NCI-H2029 (cell line): Measurements from ENCODE around the gene EPAS1.

Source experiments
- DNase-seq: peaks from one replicate; lab custom pipeline; 2025; lab: John Stamatoyannopoulos, UW

EPAS1 gene

DNA sequence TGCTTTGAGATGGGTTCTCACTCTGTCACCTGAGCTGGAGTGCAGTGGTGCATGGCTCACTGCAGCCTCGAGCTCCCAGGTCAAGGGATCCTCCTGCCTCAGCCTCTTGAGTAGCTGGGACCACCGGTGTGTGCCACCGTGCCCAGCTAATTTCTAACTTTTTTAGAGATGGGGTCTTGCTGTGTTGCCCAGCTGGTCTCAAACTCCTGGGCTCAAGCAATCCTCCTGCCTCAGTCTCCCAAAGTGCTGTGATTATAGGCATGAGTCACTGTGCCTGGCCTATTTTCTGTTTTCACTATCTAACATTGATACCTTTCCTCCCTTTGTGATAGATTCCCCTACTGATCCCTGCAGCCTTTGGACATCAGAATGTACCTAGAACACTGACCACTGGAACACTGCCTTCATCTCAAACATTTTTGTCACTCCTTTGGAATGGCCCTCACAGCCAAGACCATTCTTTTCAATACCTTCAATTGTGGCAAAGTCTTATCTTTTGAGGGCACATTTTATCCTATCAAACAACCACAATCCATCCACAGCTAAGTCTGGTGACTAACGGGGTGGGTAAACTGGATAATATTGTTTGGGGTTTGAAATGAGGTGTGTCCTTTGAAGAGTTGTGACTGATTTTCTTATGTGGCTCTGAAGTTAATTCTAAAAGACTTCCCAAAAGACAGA is 43.7 kb downstream of the EPAS1 start:
- DNase-seq: no peak

DNA sequence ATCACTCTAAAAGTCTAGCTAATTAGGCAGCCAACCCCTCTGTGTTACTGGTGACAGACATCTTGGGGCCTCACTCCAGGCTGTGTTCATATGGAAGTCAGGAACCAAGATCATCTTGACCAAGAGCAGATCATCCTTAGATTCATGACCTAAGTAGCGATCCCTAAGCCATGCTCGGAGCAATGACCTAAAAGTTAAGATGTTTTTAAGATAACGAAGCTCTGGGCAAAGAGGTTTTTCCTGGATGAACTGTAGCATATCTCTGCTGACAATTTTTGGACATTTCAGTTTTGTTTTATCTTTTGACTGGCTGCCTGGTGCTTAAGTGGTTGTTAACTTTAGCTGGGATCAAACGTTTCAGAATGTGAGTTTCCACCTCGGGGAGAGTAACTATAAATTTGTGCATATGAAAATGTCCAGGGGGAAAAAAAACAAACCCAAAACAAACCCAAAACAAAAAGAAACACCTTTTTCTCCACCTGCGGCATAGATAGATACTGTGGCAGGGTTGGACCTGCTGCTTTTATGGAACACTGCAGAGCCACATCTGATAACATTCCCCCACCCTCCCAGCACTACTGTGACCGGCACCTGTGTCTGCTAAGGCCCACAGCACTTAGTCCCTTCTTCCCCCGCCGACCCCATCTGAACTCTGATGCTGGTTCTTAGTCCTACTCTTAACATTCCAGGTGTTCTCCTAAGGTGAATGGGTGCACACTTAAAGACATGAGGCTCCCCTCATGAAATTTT is 45.5 kb downstream of the EPAS1 start:
- DNase-seq: no peak

DNA sequence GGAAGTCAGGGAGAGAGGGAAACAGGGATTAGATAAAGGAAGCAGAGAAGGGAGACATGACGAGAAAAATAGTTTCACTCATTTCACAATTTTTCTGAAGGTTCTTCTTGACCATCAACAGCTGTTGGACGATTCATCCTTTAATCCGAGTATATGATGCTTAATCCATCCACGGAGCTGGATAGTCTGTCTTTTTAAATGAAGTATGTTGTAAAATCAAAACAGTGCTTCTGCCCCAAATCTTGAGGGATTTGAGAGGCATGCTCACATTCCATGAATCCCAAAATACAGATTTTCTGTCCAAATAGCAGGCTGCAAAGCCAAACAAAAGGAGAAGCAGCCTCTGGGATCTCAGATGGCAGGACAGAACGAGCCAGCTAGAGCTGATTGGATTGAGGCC is 47.5 kb downstream of the EPAS1 start:
- DNase-seq: no peak

DNA sequence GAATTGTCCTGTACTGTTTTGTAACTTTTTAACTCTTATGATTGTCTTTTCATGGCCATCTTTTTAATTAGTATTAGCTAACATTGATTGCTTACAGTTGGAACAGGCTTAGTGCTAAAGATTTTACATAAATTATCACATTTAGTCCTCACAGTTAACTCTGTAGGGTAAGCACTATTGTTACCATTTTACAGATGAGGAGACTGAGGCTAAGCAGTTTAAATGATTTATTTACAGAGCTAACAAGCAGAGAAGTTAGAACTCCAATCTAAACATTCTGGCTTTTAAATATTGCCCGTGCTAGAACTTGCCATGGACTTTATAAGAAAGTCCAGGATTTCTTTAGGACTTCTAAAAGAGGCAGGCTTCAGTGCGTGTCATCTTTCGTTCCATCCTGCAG is 48.6 kb downstream of the EPAS1 start:
- DNase-seq: no peak

DNA sequence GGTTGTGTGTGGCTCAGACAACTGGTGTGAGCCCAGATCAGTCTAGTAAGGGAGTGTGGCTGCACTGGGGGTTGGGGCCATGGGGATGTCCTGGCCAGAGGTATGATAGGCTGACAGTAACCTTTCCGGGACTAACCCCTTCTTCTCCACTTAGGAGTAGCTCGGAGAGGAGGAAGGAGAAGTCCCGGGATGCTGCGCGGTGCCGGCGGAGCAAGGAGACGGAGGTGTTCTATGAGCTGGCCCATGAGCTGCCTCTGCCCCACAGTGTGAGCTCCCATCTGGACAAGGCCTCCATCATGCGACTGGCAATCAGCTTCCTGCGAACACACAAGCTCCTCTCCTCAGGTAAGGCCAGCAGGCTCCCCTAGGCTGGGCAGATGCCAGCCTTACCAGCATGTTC is 49.5 kb downstream of the EPAS1 start:
- DNase-seq: no peak

DNA sequence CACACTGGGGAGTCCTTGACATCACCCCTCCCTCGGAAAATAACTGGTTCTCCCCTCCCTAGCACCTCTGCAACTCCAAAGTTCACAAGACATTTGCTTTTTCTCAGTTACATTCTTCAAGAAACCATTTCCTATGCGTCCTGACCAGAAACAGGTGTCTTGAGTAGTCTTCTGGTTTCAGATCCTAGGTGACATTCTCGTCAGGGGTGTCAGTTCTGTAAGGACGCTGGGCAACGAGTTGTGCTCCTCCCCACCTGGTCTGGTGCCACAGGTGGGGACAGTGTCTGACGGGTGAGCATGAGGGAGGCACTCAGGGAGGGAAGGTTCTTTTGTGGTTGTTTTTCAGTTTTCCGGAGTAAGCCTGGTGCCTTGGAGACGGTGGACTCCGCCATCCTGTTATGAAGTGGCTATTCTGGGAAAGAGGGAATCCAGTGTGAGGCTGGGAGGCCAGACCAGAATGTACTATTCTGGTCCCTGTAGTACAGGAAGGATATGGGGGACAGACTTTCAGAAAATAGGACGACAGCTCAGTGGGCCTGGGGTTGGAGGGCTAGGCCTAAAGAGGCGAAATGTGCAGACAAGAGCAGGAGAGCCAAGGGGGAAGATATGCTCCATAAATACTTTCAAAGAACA is 50.6 kb downstream of the EPAS1 start:
- no peak for DNase-seq

DNA sequence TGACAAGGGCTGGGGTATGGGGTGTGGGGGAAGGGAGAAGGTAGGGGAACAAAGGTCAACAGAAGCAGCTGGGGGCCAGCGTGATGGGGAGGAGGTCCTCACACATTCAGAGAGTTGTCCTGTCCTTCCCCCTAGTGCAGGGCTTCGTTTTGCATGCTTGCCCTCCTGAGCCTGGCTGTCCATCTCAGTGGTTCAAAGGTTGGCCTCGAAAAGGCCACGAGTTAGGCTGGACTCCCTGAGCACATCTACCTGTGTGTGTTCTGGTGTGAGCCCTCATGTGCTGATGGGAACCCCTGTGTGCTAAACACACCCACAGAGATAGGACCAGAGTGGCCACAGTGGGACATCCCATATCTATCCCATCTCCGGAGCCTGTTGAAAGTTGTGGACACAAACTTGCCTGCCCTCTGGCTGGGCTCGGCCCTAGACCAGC is 51.9 kb downstream of the EPAS1 start:
- DNase-seq: no peak

DNA sequence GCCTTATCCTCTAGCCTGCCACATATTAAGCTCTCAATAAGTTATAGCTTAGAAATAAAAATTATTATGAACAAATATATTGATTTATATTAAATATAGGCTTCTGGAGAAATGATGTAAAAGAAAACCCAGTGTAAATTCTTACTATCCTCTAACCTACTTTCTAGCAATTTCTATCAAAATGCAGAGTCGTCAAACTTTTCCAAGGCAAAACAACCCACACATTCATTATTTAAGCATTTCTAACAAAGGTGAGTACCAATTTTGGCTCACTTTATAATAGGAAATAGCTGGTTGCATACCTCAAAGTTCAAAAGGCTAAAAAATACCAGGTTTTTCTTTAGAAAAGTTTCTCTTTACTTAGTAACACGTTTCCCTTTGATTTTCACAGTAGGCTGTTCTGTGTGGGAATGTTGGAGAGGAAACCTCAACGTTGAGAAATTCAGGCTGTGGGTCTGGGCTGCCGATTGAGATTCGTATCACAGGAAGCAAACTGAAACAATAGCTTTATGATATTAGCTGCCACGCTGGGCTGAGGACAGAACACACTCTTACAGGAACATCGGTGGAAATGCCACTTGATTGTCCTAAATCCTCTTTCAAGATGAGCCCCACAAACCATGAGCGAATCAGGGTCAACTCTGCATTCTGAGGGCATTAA is 53.0 kb downstream of the EPAS1 start:
- no peak for DNase-seq

DNA sequence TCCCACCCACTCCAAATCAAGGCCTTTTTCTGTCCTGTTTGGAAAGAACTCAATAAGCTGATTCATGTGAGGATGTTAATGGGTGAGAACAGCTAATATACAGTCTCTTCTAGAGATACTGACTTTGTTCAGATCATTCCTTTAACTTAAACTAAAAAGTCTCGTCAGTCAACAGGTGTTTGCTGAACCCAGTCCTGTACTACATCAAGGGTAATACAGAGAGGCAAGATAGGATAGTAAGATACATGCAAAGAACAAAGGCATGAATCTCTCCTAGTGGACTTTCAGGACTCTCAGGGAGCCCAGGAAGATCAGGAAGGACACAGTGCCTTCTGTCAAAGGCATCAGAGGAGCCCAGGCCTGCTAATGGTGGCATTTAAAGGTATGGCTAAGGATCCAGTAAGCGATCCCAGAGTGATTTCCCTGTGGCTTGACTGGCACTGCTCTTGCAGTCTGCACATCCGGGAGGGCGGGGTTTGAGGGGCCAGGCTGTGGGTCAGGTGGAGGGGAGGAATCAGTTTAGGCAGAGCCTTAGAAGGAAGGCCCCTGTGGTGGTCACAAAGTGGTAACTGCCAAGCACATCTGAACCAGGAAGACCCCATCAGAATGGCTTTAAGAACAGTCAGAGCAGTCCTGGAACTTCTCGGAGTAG is 54.0 kb downstream of the EPAS1 start:
- DNase-seq: no peak

DNA sequence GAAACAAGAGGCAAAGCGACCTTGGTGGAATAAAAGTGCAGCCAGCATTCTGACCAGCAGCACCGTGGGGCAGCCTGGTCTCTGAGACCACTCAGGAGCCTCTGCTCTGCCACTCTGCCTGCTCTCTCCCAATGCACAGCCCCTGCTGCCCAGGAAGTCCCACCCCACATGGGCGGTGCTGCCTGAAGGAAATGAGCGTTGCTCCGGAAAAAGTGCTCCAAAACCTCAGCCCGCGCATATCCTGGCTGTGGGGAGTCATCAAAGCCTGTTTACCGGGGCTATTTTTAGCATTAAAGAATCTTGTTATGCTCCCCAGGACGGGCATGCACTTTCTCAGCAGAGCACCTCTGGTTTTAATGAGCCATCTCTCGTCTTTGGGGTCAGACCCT is 54.5 kb downstream of the EPAS1 start:
- DNase-seq: no peak

DNA sequence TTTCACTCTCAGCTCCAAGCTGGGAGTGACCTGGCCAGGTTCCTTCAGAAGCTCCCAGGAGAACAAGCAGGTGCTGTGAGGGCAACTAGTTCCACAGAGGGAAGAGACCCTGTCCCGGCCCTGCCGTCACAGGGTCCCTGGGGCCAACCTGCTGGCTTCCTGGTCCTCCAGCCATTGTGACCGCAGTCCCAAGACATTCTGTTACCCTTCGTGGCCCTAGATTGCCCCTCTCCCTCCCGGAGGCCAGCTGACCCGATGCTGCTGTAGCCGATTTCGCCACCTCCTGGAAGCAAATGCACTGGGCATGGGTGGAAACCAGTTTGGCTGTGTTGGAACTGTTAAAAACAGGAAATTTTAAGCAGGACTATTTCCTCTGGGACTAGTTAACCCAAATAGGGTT is 55.4 kb downstream of the EPAS1 start:
- no peak for DNase-seq

DNA sequence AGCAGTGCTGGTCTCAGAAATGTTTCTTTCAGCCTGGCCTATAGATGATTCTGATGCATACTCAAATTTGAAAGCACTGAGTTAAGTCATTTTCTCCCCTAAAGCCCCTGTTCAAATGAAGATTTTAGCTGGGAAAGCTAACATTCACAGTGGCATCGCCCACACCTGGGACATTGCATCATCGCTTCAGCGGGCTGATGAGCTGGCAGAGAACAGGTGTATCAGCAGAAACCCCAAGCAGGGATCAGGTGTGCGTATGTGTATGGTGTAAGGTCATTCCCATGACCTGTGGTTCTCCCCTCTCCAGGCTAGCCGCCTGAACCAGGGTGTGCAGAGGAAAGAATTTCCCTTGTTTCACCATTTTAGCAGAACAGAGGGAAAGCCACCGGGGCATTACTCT is 56.3 kb downstream of the EPAS1 start:
- DNase-seq: no peak

DNA sequence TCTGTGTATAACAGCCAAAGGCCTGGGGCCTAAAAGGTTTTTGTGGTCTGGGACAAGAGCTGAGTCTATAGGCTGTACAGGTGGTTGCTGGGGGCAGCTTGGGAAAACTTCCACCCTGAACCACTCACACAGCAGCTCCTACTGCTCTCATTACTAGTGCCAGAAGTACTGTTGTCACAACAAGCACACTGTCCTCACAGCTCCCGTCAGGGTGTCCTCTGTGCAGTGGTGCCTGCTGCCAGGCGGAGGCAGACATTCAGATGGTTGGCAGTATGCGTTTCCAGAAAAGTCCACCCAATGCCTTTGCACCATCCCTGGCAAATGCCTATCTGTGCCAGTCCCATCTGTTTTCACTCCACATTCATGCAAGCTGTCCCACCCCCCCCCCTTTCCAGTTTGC is 58.5 kb downstream of the EPAS1 start:
- DNase-seq: no peak

DNA sequence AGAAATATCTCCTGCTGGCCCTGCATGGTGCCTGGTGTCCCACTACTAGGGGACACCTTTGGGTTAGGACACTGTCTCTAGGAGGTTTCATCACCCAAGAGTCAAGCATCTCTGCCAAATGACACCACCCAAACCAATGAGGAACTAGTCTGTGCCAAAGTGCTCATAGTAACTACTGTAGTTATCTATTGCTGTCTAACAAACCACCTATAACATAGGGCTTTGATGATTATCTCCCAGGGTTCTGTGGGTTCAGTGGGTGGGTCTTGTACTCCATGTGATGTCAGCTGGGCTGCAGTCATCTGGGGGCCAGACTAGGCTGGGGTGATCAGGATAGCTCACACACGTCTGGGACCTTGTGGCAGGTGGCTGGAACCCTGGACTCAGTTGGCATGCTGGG is 59.8 kb downstream of the EPAS1 start:
- no peak for DNase-seq

DNA sequence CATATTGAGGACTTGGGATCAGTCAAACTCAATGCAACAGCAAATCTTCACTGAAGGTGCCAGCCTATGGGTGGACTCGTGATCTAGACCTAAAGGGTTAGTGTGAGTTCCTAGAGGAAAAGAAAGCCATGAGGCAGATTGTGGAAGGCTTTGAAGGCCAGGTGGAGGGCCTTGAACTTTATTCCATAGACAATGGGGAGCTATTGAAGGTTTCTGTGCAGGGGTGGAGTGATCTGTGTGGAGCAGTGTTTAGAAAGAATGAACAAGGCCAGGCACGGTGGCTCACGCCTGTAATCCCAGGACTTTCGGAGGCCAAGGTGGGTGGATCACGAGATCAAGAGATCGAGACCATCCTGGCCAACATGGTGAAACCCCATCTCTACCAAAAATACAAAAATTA is 61.5 kb downstream of the EPAS1 start:
- DNase-seq: no peak

DNA sequence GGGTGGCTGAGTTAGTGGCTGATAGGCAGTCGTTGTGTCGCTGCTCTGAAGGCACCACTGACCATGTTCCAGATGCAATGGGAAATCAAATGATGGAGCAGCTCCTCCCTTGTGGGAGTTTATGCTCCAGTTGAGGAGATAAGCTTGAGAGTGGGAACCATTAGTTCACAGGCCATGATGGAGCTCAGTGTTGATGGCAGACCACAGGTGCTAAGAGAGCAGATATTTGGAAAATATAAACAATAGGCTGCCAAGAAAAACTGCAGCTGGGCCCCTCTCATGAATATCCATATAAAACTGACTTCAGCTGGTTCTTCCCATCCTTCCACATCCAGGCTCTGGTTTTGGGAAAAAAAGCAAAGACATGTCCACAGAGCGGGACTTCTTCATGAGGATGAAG is 63.1 kb downstream of the EPAS1 start:
- no peak for DNase-seq

DNA sequence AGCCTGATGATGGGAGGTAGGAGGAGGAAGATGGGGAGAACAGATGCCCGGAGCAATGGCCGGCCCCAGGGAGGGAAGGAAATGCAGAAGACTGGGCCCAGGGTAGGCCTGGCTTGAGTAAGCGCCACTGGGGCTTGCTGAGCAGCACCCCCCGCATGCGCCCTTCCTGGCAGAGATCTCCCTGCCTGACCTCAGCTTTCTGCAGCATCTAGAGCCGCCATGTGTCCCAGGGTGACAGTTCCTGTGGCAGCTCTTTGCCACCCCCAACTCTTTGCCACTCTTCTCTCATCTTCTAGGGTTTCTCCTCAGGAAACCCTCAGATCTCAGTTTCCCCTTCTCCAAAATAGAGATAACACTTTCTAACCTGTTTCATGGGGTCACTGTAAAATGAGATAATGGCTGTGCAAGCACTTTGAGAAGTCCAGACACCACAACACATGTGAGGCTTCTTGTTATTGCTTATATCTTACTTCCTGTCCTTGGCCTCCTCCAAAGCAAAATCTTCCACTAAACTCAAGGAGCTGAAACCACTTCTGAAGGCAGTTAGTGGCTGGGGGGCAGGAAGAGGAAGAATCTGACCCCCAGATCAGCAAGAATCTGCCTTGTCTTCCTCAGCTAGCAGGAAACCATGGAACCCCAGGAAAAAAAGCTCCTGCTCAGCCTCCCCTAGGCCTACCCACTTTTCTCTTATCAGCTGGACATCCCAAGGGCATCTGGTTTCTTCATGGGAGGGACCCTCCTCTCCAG is 64.9 kb downstream of the EPAS1 start:
- no peak for DNase-seq

DNA sequence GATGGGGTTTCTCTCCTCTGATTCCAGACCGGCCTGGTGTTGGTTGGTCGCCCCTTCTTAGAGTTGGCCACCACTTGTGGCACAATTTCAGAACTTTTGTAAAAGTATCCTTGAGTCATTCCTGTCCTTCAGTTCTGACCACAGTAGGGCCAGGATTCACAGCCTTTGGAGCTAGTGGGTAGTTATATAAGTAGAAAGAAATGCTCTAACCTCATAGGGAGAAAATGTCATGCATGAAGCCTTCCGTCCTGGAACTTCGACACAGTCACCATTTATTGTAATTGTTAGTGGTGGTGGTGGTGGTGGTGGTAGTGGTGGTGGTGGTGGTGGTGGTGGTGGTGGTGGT is 65.4 kb downstream of the EPAS1 start:
- DNase-seq: no peak

DNA sequence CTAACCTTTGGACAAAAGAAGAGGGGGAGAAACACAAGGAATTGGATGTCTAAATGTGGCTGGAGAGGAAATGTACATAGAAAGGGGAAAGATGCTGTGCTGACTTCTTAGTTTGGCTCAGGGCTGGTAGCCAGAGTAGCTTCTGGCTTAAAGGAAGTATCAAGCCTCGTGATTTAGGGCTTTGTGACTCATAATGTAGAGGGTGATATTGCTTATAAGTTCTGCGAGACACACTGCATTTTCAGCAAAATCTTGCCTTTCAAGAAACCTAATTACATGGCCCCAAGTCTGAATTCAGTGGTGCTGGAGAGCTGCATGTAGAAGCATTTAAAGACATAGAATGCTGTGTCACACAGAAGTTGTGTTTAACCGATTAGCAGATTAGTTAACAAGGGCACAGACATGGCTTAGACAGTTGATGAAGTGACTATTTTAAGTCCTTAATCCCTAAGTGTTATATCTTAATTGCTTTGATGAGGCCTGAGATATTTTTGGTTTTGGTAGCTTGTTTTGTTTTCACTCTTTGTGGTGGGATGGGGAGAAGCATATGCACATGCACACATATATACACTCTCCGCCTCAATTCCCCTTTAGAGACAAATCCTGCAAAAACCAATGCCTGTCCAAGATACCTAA is 66.4 kb downstream of the EPAS1 start:
- no peak for DNase-seq

DNA sequence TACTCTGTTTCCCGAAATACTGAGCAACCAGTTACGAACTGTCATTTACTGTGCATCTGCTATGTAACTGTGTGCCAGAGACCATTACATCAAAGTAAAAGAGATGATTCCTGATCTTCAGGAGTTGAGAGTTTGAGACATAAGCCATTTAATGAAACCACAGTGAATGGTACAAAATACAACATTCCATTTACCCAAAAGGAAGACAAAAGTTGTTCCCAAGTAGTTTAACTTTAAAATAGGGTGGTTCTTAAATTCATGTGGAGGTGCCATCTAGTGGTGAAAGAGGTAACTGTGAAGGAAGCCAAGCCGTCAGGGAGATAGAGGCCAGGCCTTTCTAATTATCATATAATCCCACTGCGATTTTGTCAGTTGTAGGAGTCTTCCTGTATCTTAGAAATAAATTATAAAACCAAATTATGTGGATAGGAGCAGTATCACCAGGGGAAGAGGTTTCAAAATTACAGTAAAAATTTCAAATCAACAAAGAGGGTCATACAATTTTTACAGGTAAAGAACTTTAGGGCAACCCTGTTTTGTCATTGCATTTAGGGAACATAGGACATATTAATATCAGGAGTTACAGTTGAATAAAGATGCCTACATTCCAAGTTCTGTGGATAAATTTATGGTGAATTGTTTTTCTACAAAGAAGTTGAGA is 67.7 kb downstream of the EPAS1 start:
- DNase-seq: peak; percentile 12
